ENCODE results near the gene FNDC11.
"Not testable (repeated sequence)": the region's sequence is repeated elsewhere in the genome, so short reads cannot be mapped to it uniquely, and the experiment has no call there.

The FNDC11 gene

DNA sequence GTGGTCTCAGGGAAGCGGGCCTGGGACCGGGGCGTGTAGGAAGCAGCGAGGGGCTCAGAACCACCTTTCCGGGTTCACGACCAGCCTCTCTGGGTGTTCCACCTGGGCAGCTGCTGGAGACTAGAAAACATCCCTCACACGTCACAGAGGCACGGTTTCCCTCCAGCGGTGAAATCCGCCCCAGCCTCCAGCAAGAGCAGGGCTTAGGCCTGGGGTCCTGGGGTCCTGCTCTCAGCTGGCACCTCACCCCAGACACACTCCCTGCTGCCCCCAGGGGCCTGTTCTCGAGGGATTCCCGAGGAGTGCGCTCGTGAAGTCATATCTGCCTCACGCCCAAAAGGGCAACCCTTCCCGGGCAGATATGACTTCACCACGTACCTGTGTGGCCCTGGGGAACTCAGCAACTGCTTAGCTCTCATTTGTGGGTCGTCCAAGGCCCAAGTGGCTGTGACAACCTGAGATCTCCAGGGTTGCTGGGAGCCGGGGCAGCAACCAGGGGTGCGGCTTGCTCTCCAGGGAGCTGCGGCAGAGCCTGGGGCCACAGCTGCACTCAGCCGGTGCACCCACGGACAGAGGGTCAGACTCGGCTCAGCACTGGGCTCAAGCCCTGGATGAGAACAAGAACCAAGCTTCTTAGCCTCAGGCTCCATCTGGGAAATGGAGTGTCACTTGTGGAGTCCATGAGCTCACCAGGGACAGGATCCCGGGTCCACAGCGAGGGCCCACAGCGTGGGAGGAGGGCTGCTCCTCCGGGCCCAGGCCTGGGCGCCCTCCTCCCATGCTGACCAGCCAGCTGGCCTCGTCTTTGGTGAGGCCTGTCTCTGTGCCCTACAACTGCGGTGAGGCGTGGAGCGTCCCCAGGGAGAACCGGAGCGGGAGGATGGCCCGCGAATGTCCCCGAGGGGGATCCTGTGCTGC lies 661 bp downstream of the FNDC11 start:
- no peak for DNase-seq

DNA sequence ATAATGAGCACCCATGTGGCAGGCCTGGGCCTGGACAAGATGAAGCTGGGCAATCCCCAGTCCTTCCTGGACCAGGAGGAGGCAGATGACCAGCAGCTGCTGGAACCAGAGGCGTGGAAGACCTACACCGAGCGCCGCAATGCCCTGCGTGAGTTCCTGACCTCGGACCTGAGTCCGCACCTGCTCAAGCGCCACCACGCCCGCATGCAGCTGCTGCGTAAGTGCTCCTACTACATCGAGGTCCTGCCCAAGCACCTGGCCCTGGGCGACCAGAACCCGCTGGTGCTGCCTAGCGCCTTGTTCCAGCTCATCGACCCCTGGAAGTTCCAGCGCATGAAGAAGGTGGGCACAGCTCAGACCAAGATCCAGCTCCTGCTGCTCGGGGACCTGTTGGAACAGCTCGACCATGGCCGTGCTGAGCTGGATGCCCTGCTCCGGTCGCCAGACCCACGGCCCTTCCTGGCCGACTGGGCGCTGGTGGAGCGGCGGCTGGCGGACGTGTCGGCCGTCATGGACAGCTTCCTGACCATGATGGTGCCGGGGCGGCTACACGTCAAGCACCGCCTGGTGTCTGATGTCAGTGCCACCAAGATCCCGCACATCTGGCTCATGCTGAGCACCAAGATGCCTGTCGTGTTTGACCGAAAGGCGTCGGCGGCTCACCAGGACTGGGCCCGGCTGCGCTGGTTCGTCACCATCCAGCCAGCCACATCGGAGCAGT lies 1.9 kb downstream of the FNDC11 start:
- DNase-seq = no peak

DNA sequence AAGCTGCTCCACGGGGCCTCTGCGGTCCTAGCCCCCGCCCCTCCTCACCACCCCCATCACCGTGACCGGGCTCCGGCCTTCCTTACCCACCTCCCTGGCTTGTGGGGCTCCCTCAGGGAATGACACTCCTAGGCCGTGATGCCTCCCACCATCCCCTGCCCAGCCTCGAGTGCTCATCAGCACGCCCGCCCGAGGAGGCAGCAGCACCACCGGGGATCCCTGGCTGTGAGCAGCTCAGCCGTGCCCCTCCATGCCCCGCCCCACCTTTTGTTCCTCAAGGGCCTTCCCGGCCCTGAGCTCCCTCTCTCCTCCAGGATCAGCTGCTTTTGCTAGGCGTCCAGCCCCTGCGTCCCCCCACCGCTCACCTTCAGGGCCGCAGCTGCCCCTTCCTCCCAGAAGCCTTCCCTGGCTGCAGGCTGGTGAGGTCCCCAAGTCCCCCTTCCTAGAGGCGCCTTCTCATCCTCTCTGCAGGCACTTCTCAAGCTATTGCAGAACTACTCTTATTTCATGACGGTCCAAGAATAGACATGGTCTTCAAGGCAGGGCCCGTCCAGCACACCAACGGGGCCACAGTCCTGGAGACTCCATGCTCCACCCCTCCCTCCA lies 3.0 kb downstream of the FNDC11 start:
- DNase-seq = no peak

DNA sequence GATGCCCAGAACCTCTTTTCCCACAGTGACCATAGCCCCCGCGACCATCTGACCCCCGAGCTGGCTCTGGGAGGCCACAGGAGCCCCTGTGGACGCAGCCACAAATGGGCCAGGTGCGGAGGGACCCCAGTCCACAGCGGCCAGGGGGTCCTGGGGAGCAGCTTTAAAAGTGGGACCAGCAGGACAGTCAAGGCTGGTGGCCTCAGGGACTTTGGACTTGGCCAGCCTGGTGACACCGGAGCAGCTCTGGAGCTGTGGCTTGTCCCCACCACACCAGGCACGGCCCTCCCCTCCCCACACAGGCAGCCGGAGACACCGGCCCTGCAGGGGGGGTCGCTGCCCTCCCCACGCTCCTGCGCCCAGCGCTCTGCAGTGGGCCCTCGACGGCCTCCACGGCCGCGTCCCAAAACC lies 3.5 kb downstream of the FNDC11 start:
- DNase-seq = no peak

DNA sequence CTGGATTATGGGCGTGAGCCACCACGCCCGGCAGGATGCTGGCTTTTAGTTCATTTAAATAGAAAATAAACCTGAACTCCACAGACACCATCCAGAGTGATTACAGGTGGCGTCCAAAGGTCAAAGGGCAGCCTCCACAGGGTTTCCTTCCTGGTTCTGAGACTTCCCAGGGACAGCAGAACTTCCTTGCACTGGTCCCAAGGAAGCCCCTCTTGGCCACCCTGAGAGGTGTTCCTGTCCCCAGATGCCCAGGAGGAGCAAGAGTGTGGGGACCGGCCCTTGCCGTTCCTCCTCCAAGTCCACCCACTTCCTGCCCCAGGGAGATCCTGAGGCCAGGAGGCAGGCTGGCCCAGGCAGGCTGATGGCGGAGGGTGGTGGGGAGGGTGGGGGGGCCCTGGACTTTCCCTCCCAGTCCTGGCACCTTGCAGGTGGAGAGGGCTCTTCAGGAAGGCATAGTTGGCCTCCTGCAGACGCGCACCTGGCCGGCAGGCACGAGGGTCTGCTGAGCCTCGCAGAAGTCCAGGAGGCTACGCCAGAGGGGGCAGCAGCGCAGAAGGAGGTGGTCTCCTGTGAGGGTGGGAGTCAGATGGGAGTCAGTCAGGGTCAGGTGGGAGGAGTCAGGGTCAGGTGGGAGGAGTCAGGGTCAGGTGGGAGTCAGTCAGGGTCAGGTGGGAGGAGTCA lies 5.0 kb downstream of the FNDC11 start:
- DNase-seq = no peak

DNA sequence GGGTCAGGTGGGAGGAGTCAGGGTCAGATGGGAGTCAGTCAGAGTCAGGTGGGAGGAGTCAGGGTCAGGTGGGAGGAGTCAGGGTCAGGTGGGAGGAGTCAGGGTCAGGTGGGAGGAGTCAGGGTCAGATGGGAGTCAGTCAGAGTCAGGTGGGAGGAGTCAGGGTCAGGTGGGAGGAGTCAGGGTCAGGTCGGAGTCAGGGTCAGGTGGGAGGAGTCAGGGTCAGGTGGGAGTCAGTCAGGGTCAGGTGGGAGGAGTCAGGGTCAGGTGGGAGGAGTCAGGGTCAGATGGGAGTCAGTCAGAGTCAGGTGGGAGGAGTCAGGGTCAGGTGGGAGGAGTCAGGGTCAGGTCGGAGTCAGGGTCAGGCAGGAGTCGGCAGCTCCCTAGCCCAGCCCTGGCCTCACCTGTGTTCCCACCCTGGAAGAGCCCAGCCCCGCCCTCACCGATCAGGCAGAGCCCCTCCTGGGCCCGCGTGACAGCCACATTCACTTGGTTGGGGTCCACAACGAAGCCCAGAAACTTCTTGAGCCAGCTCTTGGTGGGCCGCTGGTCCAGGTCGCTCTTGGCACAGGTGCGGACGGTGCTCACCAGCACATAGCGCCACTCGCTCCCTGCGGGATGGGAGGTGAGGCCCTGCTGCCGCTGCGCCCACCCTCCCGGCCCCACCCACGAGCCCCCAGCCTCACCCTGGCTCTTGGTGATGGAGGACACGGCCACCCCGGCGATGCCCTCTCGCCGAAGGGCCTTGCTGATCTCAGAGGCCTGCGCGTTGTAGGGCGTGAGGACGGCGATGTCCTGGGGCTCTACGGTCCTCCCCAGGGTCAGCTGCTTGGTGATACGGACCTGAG lies 5.8 kb downstream of the FNDC11 start:
- not testable (repeated sequence) for DNase-seq

DNA sequence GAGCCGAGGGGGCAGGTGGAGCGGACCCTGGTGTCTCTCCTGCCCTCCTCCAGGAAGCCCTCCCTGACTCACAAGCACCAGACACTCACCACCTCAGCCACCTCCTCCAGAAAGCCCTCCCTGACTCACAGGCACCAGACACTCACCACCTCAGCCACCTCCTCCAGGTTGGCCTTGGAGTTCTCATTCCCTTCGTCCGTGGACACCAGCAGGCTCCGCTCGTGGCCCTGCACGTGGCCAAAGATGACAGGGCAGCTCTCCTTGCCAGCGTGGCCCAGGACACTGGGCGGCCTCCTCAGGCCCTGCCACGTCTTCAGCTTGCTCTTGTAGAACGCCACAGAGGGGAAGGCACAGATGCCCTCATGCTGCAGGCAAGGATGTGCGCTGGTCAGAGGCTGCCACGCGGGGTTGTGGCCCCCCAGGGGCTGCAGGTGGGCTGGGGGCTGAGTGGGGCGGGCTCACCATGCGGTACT lies 6.4 kb downstream of the FNDC11 start:
- DNase-seq = no peak

DNA sequence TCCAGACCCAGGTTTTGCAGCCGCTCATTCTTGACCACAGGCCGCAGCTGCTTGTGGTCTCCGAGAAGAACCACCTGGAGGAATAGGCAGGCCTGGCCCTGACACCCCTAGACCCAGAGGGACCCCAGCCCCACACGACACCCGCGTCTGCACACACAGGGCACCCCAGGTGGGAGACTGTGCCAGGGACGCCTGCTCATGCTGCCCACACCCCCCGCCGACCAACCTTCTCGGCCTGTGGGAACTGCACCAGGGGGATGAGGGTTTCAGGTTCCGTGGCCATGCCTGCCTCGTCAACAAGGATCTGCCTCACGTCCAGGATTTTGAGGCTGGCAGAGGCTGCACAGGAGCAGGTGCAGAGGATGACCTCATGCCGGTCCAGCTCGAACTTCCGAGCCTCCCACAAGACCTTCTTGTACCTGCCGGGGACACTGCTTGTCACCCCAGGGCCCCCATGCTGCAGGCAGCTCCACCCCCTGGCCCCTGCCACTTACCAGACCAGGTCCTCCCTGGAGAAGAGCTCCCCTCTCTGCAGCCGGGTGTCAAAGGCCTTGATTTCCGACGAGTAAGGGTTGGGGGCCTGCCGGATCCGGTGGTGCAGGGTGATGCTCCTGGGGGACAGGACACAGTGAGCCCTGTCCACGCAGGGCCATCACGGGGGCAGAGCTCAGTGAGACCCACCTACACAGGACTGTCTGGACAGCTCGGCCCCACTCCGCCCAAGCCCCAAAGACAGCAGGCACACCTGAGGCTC lies 7.1 kb downstream of the FNDC11 start:
- DNase-seq = no peak

DNA sequence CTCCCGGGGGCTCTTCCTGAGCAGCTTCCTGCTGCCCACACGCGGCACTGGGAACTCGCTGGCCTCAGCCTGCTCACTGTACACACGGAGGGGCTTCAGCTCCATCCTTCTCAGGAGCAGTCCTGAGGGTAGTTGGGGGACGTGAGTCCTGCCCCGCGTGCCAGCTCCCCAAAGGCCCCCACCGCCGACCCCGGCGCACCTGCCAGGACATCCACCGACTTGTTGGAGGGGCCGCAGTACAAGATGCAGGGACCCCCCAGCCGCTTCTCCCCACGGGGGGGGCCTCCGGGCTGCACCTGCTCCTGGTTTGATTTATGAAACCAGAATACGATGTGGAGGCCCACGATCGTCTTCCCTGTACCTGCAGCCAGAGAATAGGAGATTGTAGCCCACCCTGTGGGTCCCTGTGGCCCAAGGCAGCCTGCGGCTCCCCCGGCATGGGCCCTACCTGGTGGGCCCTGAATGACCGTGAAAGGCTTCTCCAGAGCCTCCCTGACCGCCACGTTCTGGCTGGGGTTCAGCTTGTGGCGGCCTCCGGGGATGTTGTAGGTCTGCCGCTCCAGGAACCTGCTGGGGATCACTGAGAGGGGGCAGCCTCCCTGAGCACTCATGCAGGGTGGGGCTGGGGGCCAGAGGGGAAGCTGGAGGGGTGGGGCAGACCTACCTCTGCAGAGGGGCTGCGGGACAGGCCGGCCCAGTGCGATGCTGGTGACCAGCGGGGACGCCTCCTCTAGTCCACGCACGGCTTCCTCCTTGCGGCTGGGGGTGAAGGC lies 7.9 kb downstream of the FNDC11 start:
- DNase-seq = no peak

DNA sequence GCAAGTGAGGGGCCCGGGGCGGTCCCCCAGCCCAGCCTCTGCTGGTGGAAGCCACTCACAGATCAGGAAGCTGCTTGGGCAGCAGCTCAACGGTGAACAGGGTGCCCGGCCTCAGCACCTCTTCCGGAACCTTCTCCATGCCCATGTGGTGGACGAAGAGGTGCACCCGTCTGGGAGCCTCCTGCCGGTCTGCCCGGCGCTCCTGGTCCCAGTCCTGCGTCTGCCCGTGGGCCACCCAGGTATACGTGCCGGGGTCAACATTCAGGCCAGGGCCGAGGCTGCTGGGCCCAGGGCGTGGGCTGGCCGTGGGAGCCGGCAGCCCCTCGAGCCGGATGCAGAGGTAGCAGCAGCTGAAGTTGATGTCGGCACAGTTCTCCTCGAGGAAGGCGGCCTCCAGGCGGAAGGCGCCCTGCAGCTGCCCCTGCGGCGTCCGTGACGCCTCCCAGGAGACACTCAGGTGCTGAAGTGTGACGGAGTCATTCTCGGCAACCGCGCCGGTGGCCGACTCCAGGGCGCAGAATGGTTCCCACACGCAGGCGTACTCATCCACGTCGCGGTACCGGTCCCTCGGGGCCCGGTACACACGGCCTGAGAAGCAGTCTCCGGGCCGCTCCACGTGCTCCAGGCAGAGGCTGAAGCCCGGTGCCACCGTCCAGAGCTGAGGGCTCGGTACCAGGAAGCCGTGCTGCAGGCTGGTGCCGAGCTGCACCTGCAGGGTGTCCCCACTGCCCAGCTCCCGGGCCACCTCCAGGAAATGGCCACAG lies 8.7 kb downstream of the FNDC11 start:
- no peak for DNase-seq

DNA sequence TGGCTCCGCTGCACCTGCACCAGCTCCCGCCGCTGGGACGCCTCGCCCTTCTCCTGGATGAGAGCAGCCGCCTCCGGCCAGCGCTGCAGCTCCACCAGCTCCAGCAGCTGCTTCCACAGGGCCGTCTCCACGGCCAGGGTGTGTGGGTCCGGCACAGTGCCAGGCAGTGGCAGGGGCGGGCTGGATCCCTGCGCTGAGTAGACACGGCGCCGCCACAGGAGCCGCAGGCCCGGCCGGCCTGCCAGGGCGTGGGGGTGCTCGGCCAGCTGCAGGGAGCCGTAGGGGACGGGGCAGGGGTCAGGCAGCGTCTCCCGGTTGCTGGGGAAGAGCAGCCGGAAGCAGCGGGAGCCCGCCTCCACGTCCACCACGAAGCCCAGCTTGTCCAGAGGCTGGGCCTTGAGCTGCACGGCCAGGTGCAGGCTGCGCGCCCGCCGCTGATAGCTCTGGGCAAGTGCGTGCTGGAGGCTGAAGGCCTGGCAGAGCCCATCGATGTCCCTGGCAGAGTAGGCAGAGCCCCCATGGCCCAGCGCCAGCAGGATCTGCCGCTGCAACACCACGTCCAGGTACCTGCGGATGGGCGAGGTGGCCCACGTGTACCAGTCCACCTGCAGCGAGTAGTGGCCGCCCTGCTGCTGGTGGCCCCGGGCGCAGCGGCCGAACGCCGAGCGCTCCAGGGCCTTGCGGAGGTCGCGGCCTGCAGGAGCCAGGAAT lies 9.4 kb downstream of the FNDC11 start:
- DNase-seq = no peak

DNA sequence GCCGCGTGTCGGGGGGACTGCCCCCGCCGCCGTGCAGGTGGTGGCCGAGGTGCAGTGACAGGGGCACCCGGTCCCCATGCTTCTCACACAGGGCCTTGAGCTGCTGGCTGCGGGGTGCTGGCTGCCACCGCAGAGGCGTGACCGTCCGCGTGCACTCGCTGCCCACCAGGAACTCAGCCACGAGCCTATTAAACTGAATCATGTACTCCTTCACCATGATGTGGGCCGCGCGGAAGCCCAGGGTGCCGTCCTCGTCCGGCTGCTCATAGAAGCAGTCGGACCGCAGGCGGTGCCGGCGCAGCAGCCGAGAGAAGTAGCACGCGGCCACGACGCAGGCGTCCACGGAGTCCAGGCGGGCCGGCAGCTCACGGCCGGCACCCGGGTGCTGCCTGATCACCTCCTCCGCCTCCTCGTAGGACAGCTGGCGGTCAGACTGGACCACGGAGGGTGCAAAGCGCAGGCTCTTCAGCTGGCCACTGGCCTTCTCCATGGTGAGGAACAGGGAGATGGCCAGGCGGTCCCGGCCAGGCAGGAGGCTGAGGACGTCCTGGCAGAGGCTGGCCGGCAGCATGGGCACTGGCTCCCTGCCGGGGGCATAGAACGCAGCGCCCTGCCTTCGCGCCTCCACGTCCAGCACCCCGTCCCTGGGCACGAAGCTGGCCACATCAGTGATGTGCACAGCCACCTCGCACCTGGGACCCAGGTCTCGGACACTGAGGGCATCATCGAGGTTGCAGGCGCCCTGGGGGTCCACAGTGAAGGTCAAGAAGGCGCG lies 10.3 kb downstream of the FNDC11 start:
- no peak for DNase-seq

DNA sequence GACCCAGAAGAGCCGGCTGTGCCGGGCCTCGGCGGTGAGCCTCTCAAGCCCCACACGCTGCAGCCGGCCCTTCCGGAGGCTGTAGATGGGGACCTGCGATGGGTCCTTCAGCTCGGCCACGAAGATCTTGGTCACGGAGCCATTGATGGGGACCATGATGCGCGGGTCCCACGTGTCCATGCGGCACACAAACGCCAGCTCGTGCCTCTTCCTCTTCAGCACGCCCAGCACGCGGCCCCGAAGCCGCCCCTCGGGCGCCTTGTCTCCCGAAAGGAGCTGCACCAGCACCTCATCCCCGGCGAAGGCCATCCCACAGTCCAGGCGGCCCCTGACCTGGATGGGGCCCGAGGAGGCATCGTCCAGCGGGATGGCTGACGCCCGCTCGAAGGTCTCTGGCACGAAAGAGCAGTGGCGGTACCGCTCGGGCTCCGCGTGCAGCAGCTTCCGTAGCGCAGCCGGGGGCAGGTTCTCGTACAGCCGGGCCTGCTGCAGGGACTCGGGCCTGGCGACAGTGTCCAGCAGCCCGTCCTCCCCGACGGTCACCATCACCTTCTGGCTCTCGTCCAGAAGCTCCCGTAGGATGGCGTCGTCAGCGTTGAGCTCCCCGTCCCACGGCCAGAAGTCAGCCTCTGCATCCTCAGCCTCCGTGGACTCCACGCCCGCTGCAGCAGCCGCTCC lies 11.2 kb downstream of the FNDC11 start:
- no peak for DNase-seq

DNA sequence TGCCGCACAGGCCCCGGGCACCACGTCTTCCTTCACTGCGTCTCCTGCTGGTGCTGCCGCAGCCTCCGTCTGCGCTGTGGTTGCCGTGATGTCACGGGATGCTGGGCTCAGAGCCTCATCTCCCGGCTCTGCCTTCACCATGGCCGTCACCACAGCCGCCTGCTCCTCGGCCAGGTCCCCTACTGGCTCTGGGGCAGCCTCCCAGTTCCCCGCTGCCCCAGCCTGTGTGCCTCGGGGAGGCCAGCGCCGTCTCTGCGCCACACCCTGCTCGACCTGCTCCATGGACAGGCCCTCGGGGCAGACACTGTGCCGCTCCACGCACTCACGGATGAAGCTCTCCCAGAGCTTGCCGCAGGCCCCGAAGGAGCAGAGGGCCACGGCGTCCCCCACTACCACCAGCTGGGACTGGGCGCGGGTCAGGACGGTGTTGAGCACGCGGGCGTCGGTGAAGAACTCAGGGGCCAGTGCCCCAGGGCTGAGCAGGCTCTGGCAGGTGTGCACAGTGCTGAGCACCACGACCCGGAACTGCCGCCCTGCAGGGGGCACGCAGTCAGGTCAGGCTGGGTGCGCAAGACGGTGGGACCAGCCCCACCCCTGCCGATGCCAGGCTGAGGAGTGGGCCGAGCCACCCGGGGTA lies 11.9 kb downstream of the FNDC11 start:
- DNase-seq = no peak

DNA sequence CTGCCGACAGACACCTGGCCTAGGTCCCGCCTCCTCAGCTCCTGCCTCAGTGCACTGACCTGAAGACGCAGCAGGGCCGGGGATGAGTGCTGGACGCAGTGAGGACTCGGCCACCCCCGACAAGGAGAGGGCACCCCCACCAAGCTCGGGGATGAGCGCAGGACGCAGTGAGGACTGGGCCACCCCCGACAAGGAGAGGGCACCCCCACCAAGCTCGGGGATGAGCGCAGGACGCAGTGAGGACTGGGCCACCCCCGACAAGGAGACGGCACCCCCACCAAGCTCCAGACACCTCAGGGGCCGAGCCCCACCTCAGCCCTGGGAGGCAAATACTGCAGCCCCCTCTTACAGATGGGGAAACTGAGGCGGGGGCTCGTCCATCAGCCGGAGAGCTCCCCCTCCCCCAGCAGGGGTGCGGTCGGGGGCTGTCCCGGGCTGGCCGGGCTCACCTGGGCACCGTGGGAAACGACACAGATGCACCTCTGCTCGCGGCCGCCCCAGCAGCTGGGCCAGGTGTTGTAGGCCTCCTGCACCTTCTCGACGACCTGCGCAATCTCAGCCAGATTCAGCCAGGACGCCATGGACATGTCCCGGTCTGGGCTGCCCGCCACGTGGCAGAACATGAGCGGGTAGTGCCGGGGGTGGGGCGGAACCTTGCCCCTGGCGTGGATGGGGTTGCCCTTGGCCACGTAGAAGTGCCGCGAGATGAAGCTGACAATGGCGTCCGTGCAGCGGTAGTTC lies 12.6 kb downstream of the FNDC11 start:
- DNase-seq = no peak

DNA sequence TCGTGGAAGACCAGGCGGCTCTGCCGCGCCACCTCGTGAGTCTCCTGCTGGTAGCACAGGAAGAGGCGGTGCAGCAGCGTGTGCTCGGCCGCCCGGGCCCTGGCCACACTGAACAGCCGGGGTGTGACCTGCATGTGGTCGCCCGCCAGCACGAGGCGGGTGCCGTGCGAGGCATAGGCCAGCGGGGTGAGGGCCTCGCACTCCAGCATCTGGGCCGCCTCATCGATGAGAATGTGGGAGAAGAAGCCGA lies 13.1 kb downstream of the FNDC11 start:
- DNase-seq = no peak

All from stimulated activated CD4-positive, alpha-beta T cell treated with anti-CD3 and anti-CD28 coated beads, Interleukin-15, amount 100 ng/mL, for 24 hours (primary cell).